ENCODE results near the gene CYTH1. TPM values are rescaled to one million over a fixed set of nuclear protein-coding genes. Genes with fewer than 3 reads are reported as not detected.

CYTH1 gene
- total RNA-seq, 1 experiment from 2014 or later, result 9.7 TPM

- WGBS (ENCODE audit: extremely low coverage, insufficient read length, low lambda C conversion rate), result no CpG with 5 or more reads among the region's 13 CpGs
- no peak overlapping the region for H3K27ac ChIP-seq (ENCODE audit: insufficient read length, low read depth, low read length)
- peaks cover 12% of the 10 kb centered on the region for H3K23me2 ChIP-seq (ENCODE audit: insufficient read length, low read depth, low read length, poor library complexity, severe bottlenecking)
- no peak overlapping the region for H3K14ac ChIP-seq (ENCODE audit: insufficient read depth, low read length)
- H3K23ac ChIP-seq (ENCODE audit: insufficient read length, low read depth, low read length), result no peak overlapping the region
- H3K79me1 ChIP-seq (ENCODE audit: insufficient read depth, low read depth, low read length, poor library complexity, severe bottlenecking), result no peaks in the 10 kb centered on the region
- Mint-ChIP-seq H3K4me3 (no peak overlapping the region), H3K36me3 (ENCODE audit: insufficient read depth in 1 of 3, low read depth in 3 of 3) (no peaks in the 10 kb centered on the region), H3K4me1 (peaks cover 45 to 49% of the 10 kb centered on the region in 2 experiments), H3K27me3 (ENCODE audit: low read depth) (peaks cover 8% of the 10 kb centered on the region; the same call in 1 of the 2 replicates), H3K9me3 (no peaks in the 10 kb centered on the region), H3K27ac (peak overlapping the region in 1 of 3 experiments; percentile 37; a peak in 1 of 7 replicates)
- H2AK5ac ChIP-seq (ENCODE audit: insufficient read length, low read length), result no peak overlapping the region
- H2BK15ac ChIP-seq (ENCODE audit: low read depth, low read length), result no peak overlapping the region
- no peak overlapping the region for H2BK20ac ChIP-seq (ENCODE audit: low read depth, low read length, poor library complexity, severe bottlenecking)
- no peak overlapping the region for H2AFZ ChIP-seq (ENCODE audit: low read length)
- no peak overlapping the region for H4K5ac ChIP-seq (ENCODE audit: insufficient read length, low read depth, low read length)
- no peak overlapping the region for H3T11ph ChIP-seq (ENCODE audit: low read length)
- H3K4me2 ChIP-seq (ENCODE audit: insufficient read depth, insufficient read length, low read length), result no peak overlapping the region
- H3K79me2 ChIP-seq (ENCODE audit: insufficient read depth, low read length), result no peaks in the 10 kb centered on the region; the same call in 1 of the 2 replicates
- no peak overlapping the region for H4K91ac ChIP-seq (ENCODE audit: insufficient read length, low read depth, low read length)
- no peak overlapping the region for H3K4ac ChIP-seq (ENCODE audit: low read depth, low read length)
- H4K8ac ChIP-seq (replicated peaks; ENCODE audit: insufficient read length, low read depth, low read length), result no peak overlapping the region
- DNase-seq, result no peak
- H2BK12ac ChIP-seq (ENCODE audit: insufficient read length, low read depth, low read length), result no peak overlapping the region
- no peak overlapping the region for H3K9ac ChIP-seq (ENCODE audit: extremely low read depth, insufficient read length, low read length)
- H3K56ac ChIP-seq (ENCODE audit: insufficient read length, low read depth, low read length), result no peak overlapping the region
- H2BK5ac ChIP-seq (ENCODE audit: insufficient read length, low read length), result no peak overlapping the region
- no peaks in the 10 kb centered on the region for H3K9me3 ChIP-seq (ENCODE audit: control insufficient read depth, low read depth, low read length)
- H2BK120ac ChIP-seq (ENCODE audit: low read depth, low read length, poor library complexity, severe bottlenecking), result no peak overlapping the region
- H3K4me1 ChIP-seq (ENCODE audit: insufficient read depth, low read length), result peaks cover 17% of the 10 kb centered on the region; the same call in 1 of the 2 replicates
- H3K18ac ChIP-seq (ENCODE audit: insufficient read length, low read depth, low read length), result no peak overlapping the region
- no peak for TF ChIP-seq CTCF (conservative IDR thresholded peaks at IDR 0.05)
- H4K20me1 ChIP-seq (ENCODE audit: control insufficient read depth, insufficient read depth, insufficient read length), result no peaks in the 10 kb centered on the region
- no peaks in the 10 kb centered on the region for H3K27me3 ChIP-seq (ENCODE audit: insufficient read depth, low read length)
Measured at GRCh38 chr17:78726513-78726912, 55.6 kb downstream of the CYTH1 start.
